GM12874 (cell line): ENCODE measurements around the gene DIP2C.

Experiments
- CTCF ChIP-seq: IDR thresholded peaks from 2 replicates; pipeline ENCODE4 v1.5.1; 2011; ENCODE audit warnings: low read depth, mild to moderate bottlenecking, control low read depth, low read length, moderate library complexity; ENCODE audit not compliant: insufficient read depth

DIP2C gene

GRCh38 chr10:558891-559766 lies 130.3 kb downstream of the DIP2C start:
- TF ChIP-seq CTCF, result no peak

GRCh38 chr10:558364-558763 lies 131.1 kb downstream of the DIP2C start:
- TF ChIP-seq CTCF, result no peak

DNA sequence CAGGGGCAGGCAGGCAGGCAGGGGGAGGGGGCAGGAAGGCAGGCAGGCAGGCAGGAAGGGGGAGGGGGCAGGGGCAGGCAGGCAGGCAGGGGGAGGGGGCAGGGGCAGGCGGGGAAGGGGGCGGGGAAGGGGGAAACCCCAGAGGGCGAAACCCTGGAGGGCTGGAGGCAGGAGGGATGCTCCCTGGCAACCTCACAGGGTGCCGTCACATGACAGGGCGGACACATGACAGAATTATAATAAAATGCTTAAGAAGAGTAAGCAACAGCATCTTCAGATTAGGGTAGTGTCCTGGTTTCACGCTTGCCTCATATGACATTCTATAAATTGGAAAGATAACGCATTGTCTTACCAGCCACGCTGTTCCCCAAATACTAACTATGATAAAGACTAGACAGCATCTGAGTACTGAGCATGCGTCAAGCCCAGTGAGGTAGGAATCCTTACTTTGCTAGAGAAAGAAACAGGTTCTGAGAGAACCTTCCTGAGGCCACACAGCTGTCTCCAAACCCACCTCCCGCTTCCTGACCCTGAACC lies 131.6 kb downstream of the DIP2C start:
- TF ChIP-seq CTCF, result no peak

DNA sequence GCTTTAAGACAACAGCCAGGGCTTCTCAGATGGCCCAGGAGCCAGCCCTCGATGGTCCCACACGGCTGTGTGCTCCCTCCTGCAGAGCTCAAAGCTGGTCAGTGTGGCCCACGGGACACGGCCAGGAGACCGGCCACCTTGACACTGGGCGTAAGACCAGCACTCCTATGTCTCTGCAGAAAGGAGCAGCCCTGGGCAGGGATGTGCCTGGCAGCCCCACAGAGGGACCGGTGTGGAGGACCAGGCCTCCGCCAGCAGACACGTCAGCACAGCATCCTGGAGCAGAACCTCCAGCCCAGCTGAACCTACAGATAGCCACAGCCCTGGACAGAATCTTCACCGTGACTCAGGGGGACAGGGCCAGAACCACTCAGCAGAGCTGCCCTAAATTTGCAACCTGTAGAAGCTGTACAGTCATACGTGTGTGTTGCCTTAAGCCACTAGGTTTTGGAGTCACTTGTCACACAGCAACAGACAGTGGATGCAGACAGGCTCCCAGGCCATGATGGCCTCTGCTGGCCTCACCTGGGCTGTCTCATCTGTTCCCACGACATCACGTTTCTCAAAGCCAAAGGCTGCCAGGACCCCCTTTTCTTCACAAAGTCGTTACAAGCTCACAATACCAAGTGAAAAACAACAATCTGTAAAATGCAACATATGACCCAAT lies 132.4 kb downstream of the DIP2C start:
- TF ChIP-seq CTCF, result no peak

DNA sequence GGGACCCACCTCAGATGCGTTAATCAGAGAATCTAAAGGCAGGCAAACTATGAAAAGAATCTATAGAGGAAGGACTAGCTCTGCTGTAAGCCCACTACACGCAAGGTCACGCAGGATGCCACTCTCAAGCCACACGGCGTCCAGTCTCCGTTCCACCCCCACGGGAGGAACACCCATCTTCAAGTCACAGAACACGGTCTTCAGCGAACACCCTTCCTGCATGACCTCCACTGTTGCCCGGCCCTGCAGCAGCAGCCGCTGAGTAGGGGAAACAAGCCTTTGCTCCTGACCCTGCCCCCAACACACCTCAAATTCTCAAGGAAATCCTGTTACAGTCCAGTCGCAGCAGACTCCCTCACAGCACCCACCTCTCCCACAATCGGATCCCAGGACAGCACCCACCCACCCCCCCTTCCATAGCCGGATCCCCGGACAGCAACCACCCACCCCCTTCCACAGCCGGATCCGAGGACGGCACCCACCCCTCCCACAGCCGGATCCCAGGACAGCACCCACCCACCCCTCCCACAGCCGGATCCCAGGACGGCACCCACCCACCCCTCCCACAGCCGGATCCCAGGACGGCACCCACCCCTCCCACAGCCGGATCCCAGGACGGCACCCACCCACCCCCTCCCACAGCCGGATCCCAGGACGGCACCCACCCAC lies 133.7 kb downstream of the DIP2C start:
- TF ChIP-seq CTCF, result no peak

DNA sequence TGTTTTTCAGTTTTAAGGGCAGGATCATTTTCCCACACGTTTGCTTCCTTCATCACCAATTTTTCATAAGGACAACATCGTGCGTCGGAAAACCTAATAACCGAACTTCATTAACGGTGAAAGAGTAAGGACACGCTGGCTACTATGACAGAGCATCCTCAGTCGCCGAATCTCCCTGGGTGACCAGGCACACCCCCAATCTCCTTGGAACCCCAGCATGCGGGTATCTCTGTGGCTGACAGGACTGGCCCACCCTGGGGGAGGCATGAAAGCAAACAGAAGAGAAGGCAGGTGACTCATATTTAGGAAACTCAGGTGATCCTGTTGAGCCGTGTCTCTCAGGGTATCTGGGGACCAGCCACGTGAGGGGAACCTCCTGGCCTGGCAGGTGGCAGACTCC lies 134.2 kb downstream of the DIP2C start:
- no peak for TF ChIP-seq CTCF
